Sigmoid colon (tissue), 7 donors: ENCODE measurements around the gene SLC29A4. TPM values are rescaled to one million over a fixed set of nuclear protein-coding genes. Genes with fewer than 3 reads are reported as not detected.

Experiments used
- DNase-seq: peaks from one replicate; pipeline ENCODE4 v3.0.0-alpha.2; 2019
- H3K27ac ChIP-seq, 4 donors: fragments of 200-600 bp; sonication (generic); one replicate each; pipeline ENCODE4 v1.5.1; 2016 to 2019; ENCODE audit warnings: mild to moderate bottlenecking in 1 of 4
- H3K27me3 ChIP-seq, 3 donors: fragments of 200-600 bp; sonication (generic); one replicate each; pipeline ENCODE4 v1.5.1; 2019; ENCODE audit warnings: mild to moderate bottlenecking in 1 of 3
- H3K36me3 ChIP-seq, 4 donors: fragments of 200-600 bp; sonication (generic); one replicate each; pipeline ENCODE4 v1.5.1; 2016 to 2019
- H3K4me1 ChIP-seq, 4 donors: fragments of 200-600 bp; sonication (generic); one replicate each; pipeline ENCODE4 v1.5.1; 2017 to 2019
- H3K4me3 ChIP-seq, 4 donors: fragments of 200-600 bp; sonication (generic); one replicate each; pipeline ENCODE4 v1.5.1; 2017 to 2019; ENCODE audit warnings: mild to moderate bottlenecking in 2 of 4, moderate library complexity in 1 of 4
- H3K9me3 ChIP-seq, 4 donors: fragments of 200-600 bp in 3 of 4; sonication (generic) in 3 of 4; one replicate each; pipeline versions ENCODE4 v1.5.1 to v1.6.1; 2013 to 2019
- CTCF ChIP-seq, 4 experiments: fragments of 450-650 bp in 3 of 4; fragments of 200-600 bp in 1 of 4; IDR thresholded peaks; one replicate each; pipeline ENCODE4 v1.5.1; 2016 to 2019; ENCODE audit warnings: antibody characterized with exemption in 4 of 4, mild to moderate bottlenecking in 3 of 4, moderate library complexity in 2 of 4
- EP300 ChIP-seq, 4 donors: sonication (generic); formaldehyde crosslinking; IDR thresholded peaks; one replicate each; pipeline ENCODE4 v1.6.1; 2017; ENCODE audit warnings: antibody characterized with exemption in 4 of 4
- POLR2A ChIP-seq, 2 donors: fragments of 450-650 bp; IDR thresholded peaks; one replicate each; pipeline ENCODE4 v1.6.1; 2016; ENCODE audit warnings: antibody characterized with exemption in 2 of 2, mild to moderate bottlenecking in 2 of 2, moderate library complexity in 2 of 2
- POLR2AphosphoS5 ChIP-seq, 4 donors: sonication (generic); formaldehyde crosslinking; IDR thresholded peaks; one replicate each; pipeline ENCODE4 v1.6.1; 2017; ENCODE audit warnings: antibody characterized with exemption in 4 of 4
- WGBS, 2 donors: extraction: QIAGEN DNeasy Blood & Tissue Kit; methylation state at CpG; one replicate each; pipeline ENCODE4 v1.1.7; 2013; 5-methylcytosine and 5-hydroxymethylcytosine counted together
- intact Hi-C: fragments of 100-400 bp; cut with DNase I; formaldehyde crosslinking; loops from one replicate; pipeline ENCODE4 v1.15.1; 2023
- polyA plus RNA-seq, 3 donors: library from polyadenylated mRNA; stranded (reverse); fragments of 200-250 nt; gene quantifications; one replicate each; pipeline ENCODE4 v1.2.3, GENCODE V29; 2013
- total RNA-seq, 4 donors: library from RNA; depleted of rRNA; stranded (reverse); fragments of >200 nt; gene quantifications; one replicate each; pipeline ENCODE4 v1.1.0, GENCODE V29; 2016
- donor health status: healthy with polysubstance abuse.
- donor health status: Bipolar disorder and iron deficiency.
- donor health status: healthy.

The SLC29A4 gene
- 1 to 10 TPM in 3 of 4 donors, under 1 TPM in 1; 0.33 to 3.0 (median 1.4) TPM for total RNA-seq
- 1 to 10 TPM; 1.6 to 5.6 (median 4.8) TPM for polyA plus RNA-seq

GRCh38 chr7:5282543-5283316 is at the start of gene SLC29A4:
Gene SLC29A4, plus strand, starts transcription at chr7:5282943. Its CDS starts 4,874 bp downstream, at chr7:5287817.
- 1% methylated on average over 68 to 69 of the region's 69 CpGs for WGBS, 2 donors
- Histone ChIP-seq H3K4me3 (peak within 1 kb of the TSS; percentile 16 to 60 (median 50)), H3K36me3 (no peaks in the 10 kb centered on the region), H3K9me3 (no peaks in the 10 kb centered on the region), H3K27ac (peak within 1 kb of the TSS in 1 of 4 donors; percentile 11), H3K27me3 (peaks cover 0 to 16% (median 6%) of the 10 kb centered on the region in 3 donors), H3K4me1 (peaks cover 0 to 16% (median 7%) of the 10 kb centered on the region in 4 donors)
- intact Hi-C loops = no loop called here
- TF ChIP-seq CTCF (IDR thresholded peaks at IDR 0.05) = no peak
- no peak for TF ChIP-seq EP300 (IDR thresholded peaks at IDR 0.05)
- TF ChIP-seq POLR2A (IDR thresholded peaks at IDR 0.05) = no peak
- TF ChIP-seq POLR2AphosphoS5 (IDR thresholded peaks at IDR 0.05) = no peak
- no peak for DNase-seq

- no peak for TF ChIP-seq POLR2A (IDR thresholded peaks at IDR 0.05)
- no peak for TF ChIP-seq EP300 (IDR thresholded peaks at IDR 0.05)
- no peak for TF ChIP-seq CTCF (IDR thresholded peaks at IDR 0.05)
- TF ChIP-seq POLR2AphosphoS5 (IDR thresholded peaks at IDR 0.05) = no peak
- intact Hi-C loops = no loop called here
- H3K27me3 ChIP-seq = no peaks in the 10 kb centered on the region
- H3K4me1 ChIP-seq = peaks cover 0 to 11% (median 3%) of the 10 kb centered on the region in 4 donors
- peaks cover 2 to 31% (median 21%) of the 10 kb centered on the region in 4 donors for H3K36me3 ChIP-seq
- no peak overlapping the region for H3K27ac ChIP-seq
- 44 to 56% methylated on average over 26 of the region's 26 CpGs for whole genome bisulfite sequencing, 2 donors
- no peaks in the 10 kb centered on the region for H3K9me3 ChIP-seq
- no peak for DNase-seq
- no peak overlapping the region for H3K4me3 ChIP-seq
Observed at GRCh38 chr7:5234852-5235831, 47.6 kb upstream of the SLC29A4 start.

- Histone ChIP-seq H3K27ac (peak overlapping the region in 2 of 4 donors; percentile 36 to 59), H3K4me3 (peak overlapping the region in 2 of 4 donors; percentile 5 to 17), H3K36me3 (peaks cover 0 to 9% (median 3%) of the 10 kb centered on the region in 4 donors), H3K27me3 (no peaks in the 10 kb centered on the region), H3K9me3 (no peaks in the 10 kb centered on the region), H3K4me1 (peaks cover 0 to 13% (median 10%) of the 10 kb centered on the region in 4 donors)
- TF ChIP-seq CTCF (IDR thresholded peaks at IDR 0.05) = no peak
- peak; percentile 24 to 79 (median 40) for TF ChIP-seq POLR2AphosphoS5 (IDR thresholded peaks at IDR 0.05)
- peak in 3 of 4 donors; percentile 18 to 72 (median 63) for TF ChIP-seq EP300 (IDR thresholded peaks at IDR 0.05)
- WGBS, 2 donors = 45 to 76% methylated on average over 21 of the region's 21 CpGs
- intact Hi-C loops = no loop called here
- peak; percentile 87 for DNase-seq
Observed at GRCh38 chr7:5237286-5237685, 45.5 kb upstream of the SLC29A4 start.

- Histone ChIP-seq H3K9me3 (no peaks in the 10 kb centered on the region), H3K27me3 (no peaks in the 10 kb centered on the region), H3K4me1 (peaks cover 0 to 13% (median 10%) of the 10 kb centered on the region in 4 donors), H3K27ac (no peak overlapping the region), H3K36me3 (no peaks in the 10 kb centered on the region), H3K4me3 (no peak overlapping the region)
- 50 to 78% methylated on average over 19 of the region's 19 CpGs for WGBS, 2 donors
- TF ChIP-seq POLR2A (IDR thresholded peaks at IDR 0.05) (no peak), CTCF (IDR thresholded peaks at IDR 0.05) (no peak), POLR2AphosphoS5 (IDR thresholded peaks at IDR 0.05) (no peak), EP300 (IDR thresholded peaks at IDR 0.05) (no peak)
- DNase-seq = no peak
- intact Hi-C loops = no loop called here
Observed at GRCh38 chr7:5238500-5238899, 44.2 kb upstream of the SLC29A4 start.
